Astrocyte (in vitro differentiated cells and primary cell): ENCODE measurements around the gene MAPK10. TPM values are rescaled to one million over a fixed set of nuclear protein-coding genes. Genes with fewer than 3 reads are reported as not detected.

Experiments used
- DNase-seq: peaks from one replicate; pipeline ENCODE4 v3.0.0-alpha.2; 2010; ENCODE audit warnings: low read depth
- FAIRE-seq: peaks from 2 replicates; lab custom pipeline; 2011; peaks lifted over from hg19 to GRCh38; lab: Jason Lieb, UNC
- H2AFZ ChIP-seq: 2 replicates; pipeline ENCODE4 v1.6.0; 2012; ENCODE audit warnings: low read depth, low read length, inconsistent platforms
- H3K27ac ChIP-seq: 2 replicates; pipeline ENCODE4 v1.5.1; 2011; ENCODE audit warnings: low read depth, low read length, inconsistent platforms
- H3K27me3 ChIP-seq: 2 replicates; pipeline ENCODE4 v1.6.0; 2011; ENCODE audit warnings: low read length, inconsistent platforms; ENCODE audit not compliant: insufficient read depth
- H3K36me3 ChIP-seq: 2 replicates; pipeline ENCODE4 v1.5.1; 2011; ENCODE audit warnings: low read length, inconsistent platforms; ENCODE audit not compliant: insufficient read depth
- H3K4me1 ChIP-seq: 2 replicates; pipeline ENCODE4 v1.5.1; 2011; ENCODE audit warnings: low read length, inconsistent platforms; ENCODE audit not compliant: insufficient read depth
- H3K4me2 ChIP-seq: 2 replicates; pipeline ENCODE4 v1.6.0; 2012; ENCODE audit warnings: low read length, inconsistent platforms
- H3K4me3 ChIP-seq: 2 replicates; pipeline ENCODE4 v1.5.1; 2011; ENCODE audit warnings: low read depth, mild to moderate bottlenecking, low read length, inconsistent platforms; ENCODE audit not compliant: insufficient read depth
- H3K79me2 ChIP-seq: 2 replicates; pipeline ENCODE4 v1.6.0; 2012; ENCODE audit warnings: mild to moderate bottlenecking, low read length, inconsistent platforms; ENCODE audit not compliant: insufficient read depth
- H3K9ac ChIP-seq: 2 replicates; pipeline ENCODE4 v1.6.0; 2012; ENCODE audit warnings: mild to moderate bottlenecking, low read length, inconsistent platforms
- H3K9me3 ChIP-seq: 2 replicates; pipeline ENCODE4 v1.5.1; 2012; ENCODE audit warnings: low read depth, mild to moderate bottlenecking, low read length, inconsistent platforms; ENCODE audit not compliant: insufficient read depth
- H4K20me1 ChIP-seq: 2 replicates; pipeline ENCODE4 v1.6.0; 2012; ENCODE audit warnings: low read length, inconsistent platforms; ENCODE audit not compliant: insufficient read depth
- H3K27ac Mint-ChIP-seq: one replicate; pipeline ENCODE4 v1.8.0; 2021; ENCODE audit warnings: mild to moderate bottlenecking, mixed read lengths; ENCODE audit not compliant: unreplicated experiment
- H3K27me3 Mint-ChIP-seq: one replicate; pipeline ENCODE4 v1.8.0; 2021; ENCODE audit warnings: low read depth, mixed read lengths; ENCODE audit not compliant: unreplicated experiment
- H3K36me3 Mint-ChIP-seq: one replicate; pipeline ENCODE4 v1.8.0; 2021; ENCODE audit warnings: low read depth, mixed read lengths; ENCODE audit not compliant: unreplicated experiment
- H3K4me1 Mint-ChIP-seq: one replicate; pipeline ENCODE4 v1.8.0; 2021; ENCODE audit warnings: low read depth, mixed read lengths; ENCODE audit not compliant: unreplicated experiment
- H3K4me3 Mint-ChIP-seq: one replicate; pipeline ENCODE4 v1.8.0; 2021; ENCODE audit warnings: mild to moderate bottlenecking, moderate library complexity, mixed read lengths; ENCODE audit not compliant: unreplicated experiment
- H3K9me3 Mint-ChIP-seq: one replicate; pipeline ENCODE4 v1.8.0; 2021; ENCODE audit warnings: mild to moderate bottlenecking, mixed read lengths; ENCODE audit not compliant: unreplicated experiment
- CTCF ChIP-seq: IDR thresholded peaks from 2 replicates; pipeline ENCODE4 v1.5.1; 2011; ENCODE audit warnings: low read depth, mild to moderate bottlenecking, inconsistent platforms, low read length, moderate library complexity; ENCODE audit not compliant: insufficient read depth
- EZH2 ChIP-seq: IDR thresholded peaks from 2 replicates; pipeline ENCODE4 v1.6.1; 2012; ENCODE audit warnings: mild to moderate bottlenecking, low read length, inconsistent platforms; ENCODE audit not compliant: insufficient read depth
- total RNA-seq: library from RNA; stranded (reverse); gene quantifications from 2 replicates; pipeline ENCODE4 v1.2.1, GENCODE V29; 2021

Gene MAPK10
- total RNA-seq, 1 donor from 2014 or later, result 7.5 TPM

GRCh38 chr4:85946821-85947220 lies 413.0 kb downstream of the MAPK10 start:
- Mint-ChIP-seq H3K4me1 (no peaks in the 10 kb centered on the region), H3K27ac (no peak overlapping the region)
- TF ChIP-seq CTCF (no peak), EZH2 (no peak)

GRCh38 chr4:85942107-85942506 lies 417.7 kb downstream of the MAPK10 start:
- Histone ChIP-seq H3K27me3 (no peaks in the 10 kb centered on the region), H3K36me3 (no peaks in the 10 kb centered on the region), H3K4me2 (no peak overlapping the region), H3K4me1 (no peaks in the 10 kb centered on the region), H3K4me3 (no peak overlapping the region), H3K9ac (no peak overlapping the region), H4K20me1 (no peaks in the 10 kb centered on the region), H3K79me2 (peaks cover 2% of the 10 kb centered on the region), H2AFZ (no peak overlapping the region), H3K9me3 (no peaks in the 10 kb centered on the region), H3K27ac (no peak overlapping the region)
- Mint-ChIP-seq H3K4me1 (no peaks in the 10 kb centered on the region), H3K4me3 (no peak overlapping the region), H3K9me3 (peaks cover 3% of the 10 kb centered on the region), H3K27ac (no peak overlapping the region), H3K27me3 (no peaks in the 10 kb centered on the region), H3K36me3 (no peaks in the 10 kb centered on the region)
- TF ChIP-seq CTCF, result no peak
- no peak for TF ChIP-seq EZH2
- FAIRE-seq, result no peak
- DNase-seq, result no peak

More at GRCh38 chr4:85946821-85947220, 413.0 kb downstream of the MAPK10 start:
- Mint-ChIP-seq H3K27me3 (no peaks in the 10 kb centered on the region), H3K9me3 (peaks cover 3% of the 10 kb centered on the region), H3K4me3 (no peak overlapping the region), H3K36me3 (no peaks in the 10 kb centered on the region)
- H3K27me3 ChIP-seq, result no peaks in the 10 kb centered on the region
- no peaks in the 10 kb centered on the region for H3K4me1 ChIP-seq
- no peaks in the 10 kb centered on the region for H3K9me3 ChIP-seq
- DNase-seq (peak; percentile 38), FAIRE-seq (peak; percentile 32)
- no peak overlapping the region for H2AFZ ChIP-seq
- peaks cover 2% of the 10 kb centered on the region for H3K79me2 ChIP-seq
- H3K4me3 ChIP-seq, result no peak overlapping the region
- H3K36me3 ChIP-seq, result no peaks in the 10 kb centered on the region
- no peak overlapping the region for H3K9ac ChIP-seq
- no peaks in the 10 kb centered on the region for H4K20me1 ChIP-seq
- H3K4me2 ChIP-seq, result no peak overlapping the region
- H3K27ac ChIP-seq, result no peak overlapping the region

- no peak overlapping the region for H3K27ac Mint-ChIP-seq
- no peaks in the 10 kb centered on the region for H3K27me3 Mint-ChIP-seq
- peaks cover 3% of the 10 kb centered on the region for H3K9me3 Mint-ChIP-seq
- FAIRE-seq, result no peak
- Histone ChIP-seq H3K9me3 (no peaks in the 10 kb centered on the region), H3K4me3 (no peak overlapping the region), H4K20me1 (no peaks in the 10 kb centered on the region), H3K4me1 (no peaks in the 10 kb centered on the region), H3K27me3 (no peaks in the 10 kb centered on the region), H3K36me3 (no peaks in the 10 kb centered on the region), H3K9ac (no peak overlapping the region), H2AFZ (no peak overlapping the region), H3K79me2 (no peaks in the 10 kb centered on the region), H3K4me2 (no peak overlapping the region), H3K27ac (no peak overlapping the region)
- no peak for DNase-seq
- no peaks in the 10 kb centered on the region for H3K36me3 Mint-ChIP-seq
- TF ChIP-seq CTCF (no peak), EZH2 (no peak)
- no peaks in the 10 kb centered on the region for H3K4me1 Mint-ChIP-seq
- no peak overlapping the region for H3K4me3 Mint-ChIP-seq
Measured at GRCh38 chr4:85940151-85940550, 419.7 kb downstream of the MAPK10 start.

Other genes with a start within 250 kb of the MAPK10 start
- gene PTPN13, start 234.3 kb upstream of the MAPK10 start, total RNA-seq, result 46.2 and 50.3 TPM in 2 replicates